IMR-90 (cell line): ENCODE measurements around the gene WNT4. TPM values are rescaled to one million over a fixed set of nuclear protein-coding genes. Genes with fewer than 3 reads are reported as not detected.

Experiments used
- ATAC-seq: fragments of 200-7000 bp; cut with Tn5 transposase; 2 replicates; pipeline ENCODE4 v1.9.1; 2020; ENCODE audit warnings: low read depth, mild to moderate bottlenecking, moderate library complexity
- BruUV-seq: library from RNA; stranded (reverse); fragments of 400-500 nt; replicated peaks from 2 replicates; lab custom pipeline; 2021; lab: Mats Ljungman, UMichigan
- CTCF ChIA-PET: fragments of 300-600 bp; formaldehyde crosslinking; extraction: SDS; loops from one replicate; lab custom pipeline; 2021; ENCODE audit warnings: antibody characterized with exemption; lab: Yijun Ruan, JAX
- POLR2A ChIA-PET: fragments of 300-600 bp; sonication (Branson Sonifier 250); formaldehyde crosslinking; loops from one replicate; lab custom pipeline; 2022; ENCODE audit warnings: antibody characterized with exemption; ENCODE audit not compliant: unreplicated experiment; lab: Charles Lee
- DNase-seq: peaks from one replicate; pipeline ENCODE4 v3.0.0; 2013
- H2AFZ ChIP-seq: replicated peaks from 2 replicates; pipeline ENCODE3; 2013; ENCODE audit warnings: low read length, mild to moderate bottlenecking; ENCODE audit not compliant: poor library complexity
- H2AK5ac ChIP-seq: 2 replicates; pipeline ENCODE4 v1.6.1; 2013; ENCODE audit warnings: low read depth, low read length, inconsistent platforms
- H2AK9ac ChIP-seq: replicated peaks from 2 replicates; pipeline ENCODE3; 2013; ENCODE audit warnings: mild to moderate bottlenecking, low read depth, low read length, moderate library complexity; ENCODE audit not compliant: poor library complexity
- H2BK120ac ChIP-seq: 2 replicates; pipeline ENCODE4 v1.6.1; 2013; ENCODE audit warnings: low read depth, low read length, inconsistent platforms
- H2BK15ac ChIP-seq: 3 replicates; pipeline ENCODE4 v1.6.1; 2013; ENCODE audit warnings: low read depth, low read length, inconsistent platforms
- H2BK20ac ChIP-seq: 2 replicates; pipeline ENCODE4 v1.6.1; 2013; ENCODE audit warnings: low read depth, mild to moderate bottlenecking, inconsistent platforms, low read length, moderate library complexity
- H2BK5ac ChIP-seq: 2 replicates; pipeline ENCODE4 v1.6.1; 2013; ENCODE audit warnings: mild to moderate bottlenecking, low read depth, low read length, inconsistent platforms; ENCODE audit not compliant: poor library complexity, severe bottlenecking
- H3K14ac ChIP-seq: replicated peaks from 2 replicates; pipeline ENCODE4 v1.6.1; 2013; ENCODE audit warnings: low read depth, low read length, inconsistent platforms
- H3K18ac ChIP-seq: 2 replicates; pipeline ENCODE4 v1.6.1; 2013; ENCODE audit warnings: low read depth, low read length, control low read depth
- H3K23ac ChIP-seq: 2 replicates; pipeline ENCODE4 v1.6.1; 2013; ENCODE audit warnings: low read depth, low read length, inconsistent platforms
- H3K27ac ChIP-seq: 2 replicates; pipeline ENCODE4 v1.5.1; 2013; ENCODE audit warnings: mild to moderate bottlenecking, control low read depth, low read length; ENCODE audit not compliant: insufficient read depth
- H3K27me3 ChIP-seq: 2 replicates; pipeline ENCODE4 v1.6.1; 2013; ENCODE audit warnings: low read length; ENCODE audit not compliant: control insufficient read depth, insufficient read depth
- H3K36me3 ChIP-seq: 2 replicates; pipeline ENCODE4 v1.6.1; 2013; ENCODE audit warnings: low read length, mixed read lengths; ENCODE audit not compliant: control insufficient read depth, insufficient read depth
- H3K4ac ChIP-seq: 2 replicates; pipeline ENCODE4 v1.6.1; 2013; ENCODE audit warnings: low read depth, low read length, inconsistent platforms
- H3K4me1 ChIP-seq: 2 replicates; pipeline ENCODE4 v1.6.1; 2013; ENCODE audit warnings: low read length, mixed read lengths; ENCODE audit not compliant: control insufficient read depth, insufficient read depth
- H3K4me2 ChIP-seq: 2 replicates; pipeline ENCODE4 v1.6.1; 2013; ENCODE audit warnings: low read depth, mild to moderate bottlenecking, control low read depth, low read length, moderate library complexity
- H3K4me3 ChIP-seq: 2 replicates; pipeline ENCODE4 v1.5.1; 2013; ENCODE audit warnings: low read depth, mild to moderate bottlenecking, control low read depth, low read length, moderate library complexity; ENCODE audit not compliant: insufficient read depth
- H3K56ac ChIP-seq: 2 replicates; pipeline ENCODE4 v1.6.1; 2013; ENCODE audit warnings: low read length, inconsistent platforms; ENCODE audit not compliant: insufficient read depth; ENCODE audit errors: extremely low read depth
- H3K79me1 ChIP-seq, 2 experiments: 2 replicates each; pipeline ENCODE4 v1.6.1; 2013; ENCODE audit warnings: low read length in 2 of 2, inconsistent platforms in 1 of 2, low read depth in 1 of 2
- H3K9ac ChIP-seq: 2 replicates; pipeline ENCODE4 v1.6.1; 2013; ENCODE audit warnings: low read depth, low read length, control low read depth
- H3K9me1 ChIP-seq: 2 replicates; pipeline ENCODE4 v1.6.1; 2013; ENCODE audit warnings: low read length, inconsistent platforms; ENCODE audit not compliant: insufficient read depth
- H3K9me3 ChIP-seq: 2 replicates; pipeline ENCODE4 v1.6.1; 2013; ENCODE audit warnings: low read length; ENCODE audit not compliant: control insufficient read depth, insufficient read depth
- H4K20me1 ChIP-seq: 2 replicates; pipeline ENCODE4 v1.6.1; 2013; ENCODE audit warnings: low read length, inconsistent platforms; ENCODE audit not compliant: insufficient read depth
- H4K5ac ChIP-seq: 2 replicates; pipeline ENCODE4 v1.6.1; 2013; ENCODE audit warnings: mild to moderate bottlenecking, low read depth, low read length, control low read depth
- H4K8ac ChIP-seq, 2 experiments: 2 replicates each; pipeline ENCODE4 v1.6.1; 2013; ENCODE audit warnings: low read depth in 2 of 2, low read length in 2 of 2, control low read depth in 1 of 2, inconsistent platforms in 1 of 2
- H4K91ac ChIP-seq: 2 replicates; pipeline ENCODE4 v1.6.1; 2013; ENCODE audit warnings: low read depth, low read length, inconsistent platforms; ENCODE audit not compliant: insufficient read depth
- BHLHE40 ChIP-seq: fragments of 150-350 bp; IDR thresholded peaks from 2 replicates; pipeline ENCODE4 v1.6.1; 2016; ENCODE audit warnings: mild to moderate bottlenecking, low read depth, low read length
- CHD1 ChIP-seq: IDR thresholded peaks from 2 replicates; pipeline ENCODE4 v1.6.1; 2012; ENCODE audit warnings: low read depth, low read length, improper control_type of control experiment
- CTCF ChIP-seq: conservative IDR thresholded peaks from 2 replicates; pipeline ENCODE4 v1.5.1; 2012; ENCODE audit warnings: mild to moderate bottlenecking, low read depth, low read length, improper control_type of control experiment
- ELK1 ChIP-seq: fragments of 150-350 bp; IDR thresholded peaks from 2 replicates; pipeline ENCODE4 v1.6.1; 2016; ENCODE audit warnings: low read depth, mild to moderate bottlenecking, low read length, moderate library complexity, borderline replicate concordance
- FOS ChIP-seq: fragments of 150-350 bp; IDR thresholded peaks from 2 replicates; pipeline ENCODE4 v1.6.1; 2016; ENCODE audit warnings: low read depth, low read length
- MAFK ChIP-seq: IDR thresholded peaks from 2 replicates; pipeline ENCODE4 v1.6.1; 2012; ENCODE audit warnings: low read depth, low read length, improper control_type of control experiment
- MAZ ChIP-seq: IDR thresholded peaks from 2 replicates; pipeline ENCODE4 v1.6.1; 2012; ENCODE audit warnings: low read depth, mild to moderate bottlenecking, low read length, improper control_type of control experiment, moderate library complexity, borderline replicate concordance
- MXI1 ChIP-seq: IDR thresholded peaks from 2 replicates; pipeline ENCODE4 v1.6.1; 2012; ENCODE audit warnings: low read depth, mild to moderate bottlenecking, low read length, moderate library complexity, borderline replicate concordance
- NFE2L2 ChIP-seq: fragments of 150-350 bp; IDR thresholded peaks from 2 replicates; pipeline ENCODE4 v1.6.1; 2016; ENCODE audit warnings: low read depth, mild to moderate bottlenecking, low read length
- POLR2A ChIP-seq: IDR thresholded peaks from 2 replicates; pipeline ENCODE4 v1.6.1; 2012; ENCODE audit warnings: mild to moderate bottlenecking, low read depth, low read length
- RCOR1 ChIP-seq: IDR thresholded peaks from 2 replicates; pipeline ENCODE4 v1.6.1; 2012; ENCODE audit warnings: mild to moderate bottlenecking, low read length, improper control_type of control experiment; ENCODE audit not compliant: insufficient replicate concordance
- RFX5 ChIP-seq: IDR thresholded peaks from 2 replicates; pipeline ENCODE4 v1.8.0; 2012; ENCODE audit warnings: low read depth, mild to moderate bottlenecking, low read length, moderate library complexity
- SMC3 ChIP-seq: fragments of 150-350 bp; IDR thresholded peaks from 2 replicates; pipeline ENCODE4 v1.6.1; 2016; ENCODE audit warnings: low read depth, mild to moderate bottlenecking, antibody characterized with exemption, low read length, moderate library complexity
- USF2 ChIP-seq: fragments of 150-350 bp; IDR thresholded peaks from 2 replicates; pipeline ENCODE4 v1.6.1; 2017; ENCODE audit warnings: mild to moderate bottlenecking, antibody characterized with exemption, low read length, low read depth
- WGBS, 2 experiments: methylation state at CpG; one replicate each; pipeline versions ENCODE4 v1.1.5 to v1.1.7; 2013; ENCODE audit warnings: missing lambda C conversion rate in 2 of 2; ENCODE audit not compliant: insufficient read length in 1 of 2; ENCODE audit errors: extremely low coverage in 2 of 2; 5-methylcytosine and 5-hydroxymethylcytosine counted together
- dilution Hi-C: fragments of 300-500 bp; cut with HindIII; formaldehyde crosslinking; loops from one replicate; pipeline ENCODE4 v1.14.3; 2018; ENCODE audit warnings: low sequenced_read_pairs; ENCODE audit not compliant: unreplicated experiment
- in situ Hi-C: fragments of 300-500 bp; cut with MboI; formaldehyde crosslinking; loops from 3 replicates; pipeline ENCODE4 v1.14.3; 2019; ENCODE audit warnings: low sequenced_read_pairs, inconsistent platforms, mixed read lengths
- intact Hi-C: fragments of 100-400 bp; cut with micrococcal nuclease; formaldehyde crosslinking; loops from 2 replicates; pipeline ENCODE4 v1.10.0; 2022
- polyA plus RNA-seq, 3 experiments: library from polyadenylated mRNA; depleted of rRNA; stranded (reverse); fragments of >200 nt; gene quantifications; 2 replicates each; pipeline ENCODE4 v1.2.3, GENCODE V29; 2012; ENCODE audit warnings: low replicate concordance in 1 of 3
- total RNA-seq: library from RNA; depleted of rRNA; stranded (reverse); fragments of >200 nt; gene quantifications from 2 replicates; pipeline ENCODE4 v1.2.3, GENCODE V29; 2012

The WNT4 gene
- total and polyA plus RNA-seq, 2 of the 4 experiments (the other 2 are of a cell fraction) = not detected

GRCh38 chr1:22127731-22128130 is 15.2 kb downstream of the WNT4 start:
- TF ChIP-seq FOS = no peak
- TF ChIP-seq RFX5 = no peak
- TF ChIP-seq RCOR1 = no peak
- no peak for TF ChIP-seq MAZ
- no peak for TF ChIP-seq USF2
- no peak for TF ChIP-seq CHD1
- TF ChIP-seq MAFK = no peak
- TF ChIP-seq BHLHE40 = no peak
- TF ChIP-seq NFE2L2 = no peak
- TF ChIP-seq MXI1 = no peak
- no peak for TF ChIP-seq CTCF
- no peak for TF ChIP-seq SMC3
- TF ChIP-seq POLR2A = no peak
- no peak for TF ChIP-seq ELK1
- peaks cover 25% of the 10 kb centered on the region for H4K20me1 ChIP-seq

More at GRCh38 chr1:22127731-22128130, 15.2 kb downstream of the WNT4 start:
- no peak overlapping the region for H3K14ac ChIP-seq
- H3K9me3 ChIP-seq = no peaks in the 10 kb centered on the region
- no TSS peak for BruUV-seq
- no peak overlapping the region for H3K18ac ChIP-seq
- no peak overlapping the region for H2AK5ac ChIP-seq
- no peak overlapping the region for H3K27ac ChIP-seq
- in situ Hi-C loops = no loop called here
- no peak overlapping the region for H3K4ac ChIP-seq
- no peak overlapping the region for H2BK5ac ChIP-seq
- peaks cover 18% of the 10 kb centered on the region; the same call in 1 of the 2 replicates for H3K9me1 ChIP-seq
- no peak overlapping the region for H2BK15ac ChIP-seq
- WGBS, 2 experiments = 100% methylated on average over 1 of the region's 3 CpGs; no CpG with 5 or more reads in 1 of the 2 experiments
- CTCF ChIA-PET = no interaction called here
- intact Hi-C loops = no loop called here
- no peak overlapping the region for H4K5ac ChIP-seq
- POLR2A ChIA-PET = no interaction called here
- H4K8ac ChIP-seq = no peak overlapping the region
- no peak overlapping the region for H2AFZ ChIP-seq
- H2BK120ac ChIP-seq = no peak overlapping the region
- no peak overlapping the region for H3K4me2 ChIP-seq
- ATAC-seq (no peak), DNase-seq (no peak)
- H3K27me3 ChIP-seq = no peaks in the 10 kb centered on the region
- no peak overlapping the region for H3K23ac ChIP-seq
- peaks cover 0 to 8% of the 10 kb centered on the region in 2 experiments; a peak in 3 of 4 replicates for H3K79me1 ChIP-seq
- no peak overlapping the region for H2BK20ac ChIP-seq
- peaks cover under 1% of the 10 kb centered on the region; the same call in 1 of the 2 replicates for H3K36me3 ChIP-seq
- no peak overlapping the region for H3K4me3 ChIP-seq
- dilution Hi-C loops = no loop called here
- no peak overlapping the region for H3K9ac ChIP-seq
- H3K56ac ChIP-seq = no peak overlapping the region
- H2AK9ac ChIP-seq = no peak overlapping the region
- H3K4me1 ChIP-seq = peaks cover 5% of the 10 kb centered on the region
- no peak overlapping the region for H4K91ac ChIP-seq
